Tibial nerve (tissue), 4 donors: Measurements from ENCODE around the gene ZNF341. TPM values are rescaled to one million over a fixed set of nuclear protein-coding genes. Genes with fewer than 3 reads are reported as not detected.

Experiments used
- DNase-seq, 2 donors: peaks; one replicate each; pipeline ENCODE4 v3.0.0-alpha.2; 2019; ENCODE audit warnings: low spot score in 2 of 2
- H3K27ac ChIP-seq, 4 donors: fragments of 200-600 bp; sonication (generic) in 3 of 4; one replicate each; pipeline ENCODE4 v1.5.1; 2017 to 2019; ENCODE audit warnings: mild to moderate bottlenecking in 1 of 4
- H3K27me3 ChIP-seq, 2 donors: fragments of 200-600 bp; sonication (generic) in 1 of 2; one replicate each; pipeline versions ENCODE4 v1.5.1 to v1.6.0; 2017 to 2019
- H3K36me3 ChIP-seq, 3 donors: fragments of 200-600 bp; sonication (generic); one replicate each; pipeline ENCODE4 v1.5.1; 2018 to 2019
- H3K4me1 ChIP-seq, 4 donors: fragments of 200-600 bp; sonication (generic) in 3 of 4; one replicate each; pipeline ENCODE4 v1.5.1; 2017 to 2019
- H3K4me3 ChIP-seq, 4 donors: fragments of 200-600 bp; sonication (generic) in 3 of 4; one replicate each; pipeline ENCODE4 v1.5.1; 2017 to 2019; ENCODE audit warnings: mild to moderate bottlenecking in 1 of 4, moderate library complexity in 1 of 4
- H3K9me3 ChIP-seq, 4 donors: fragments of 200-600 bp; sonication (generic) in 3 of 4; one replicate each; pipeline ENCODE4 v1.5.1; 2017 to 2019
- CTCF ChIP-seq, 5 experiments: fragments of 200-600 bp in 3 of 5; fragments of 450-650 bp in 2 of 5; sonication (generic) in 3 of 5; IDR thresholded peaks; one replicate each; pipeline ENCODE4 v1.5.1; 2016 to 2019; ENCODE audit warnings: antibody characterized with exemption in 5 of 5, mild to moderate bottlenecking in 3 of 5, moderate library complexity in 2 of 5
- EP300 ChIP-seq, 2 donors: sonication (generic); formaldehyde crosslinking; IDR thresholded peaks; one replicate each; pipeline ENCODE4 v1.6.1; 2017; ENCODE audit warnings: antibody characterized with exemption in 2 of 2, mild to moderate bottlenecking in 1 of 2
- POLR2A ChIP-seq, 2 donors: fragments of 450-650 bp; IDR thresholded peaks; one replicate each; pipeline ENCODE4 v1.6.1; 2017; ENCODE audit warnings: antibody characterized with exemption in 2 of 2, mild to moderate bottlenecking in 2 of 2, moderate library complexity in 2 of 2
- WGBS, 2 donors: methylation state at CpG; one replicate each; pipeline ENCODE4 v1.1.5; 2018; 5-methylcytosine and 5-hydroxymethylcytosine counted together
- total RNA-seq, 4 donors: library from RNA; depleted of rRNA; stranded (reverse); fragments of >200 nt; gene quantifications; one replicate each; pipeline ENCODE4 v1.1.0, GENCODE V29; 2016

The ZNF341 gene
- total RNA-seq, 4 donors from 2014 or later: 1.7 to 4.8 (median 2.1) TPM

GRCh38 chr20:33838035-33838864 is 106.5 kb downstream of the ZNF341 start:
- no peak for DNase-seq
- Histone ChIP-seq H3K9me3 (no peaks in the 10 kb centered on the region), H3K27me3 (no peaks in the 10 kb centered on the region), H3K4me3 (no peak overlapping the region), H3K27ac (no peak overlapping the region), H3K36me3 (no peaks in the 10 kb centered on the region), H3K4me1 (peaks cover 0 to 78% (median 52%) of the 10 kb centered on the region in 4 donors)
- no peak for TF ChIP-seq EP300 (IDR thresholded peaks at IDR 0.05)
- TF ChIP-seq CTCF (IDR thresholded peaks at IDR 0.05): no peak
- 79 to 82% methylated on average over 8 of the region's 8 CpGs for WGBS, 2 donors

GRCh38 chr20:33839591-33839990 is 107.8 kb downstream of the ZNF341 start:
- Histone ChIP-seq H3K4me1 (peaks cover 0 to 86% (median 64%) of the 10 kb centered on the region in 4 donors), H3K36me3 (no peaks in the 10 kb centered on the region), H3K27me3 (no peaks in the 10 kb centered on the region), H3K27ac (no peak overlapping the region), H3K9me3 (no peaks in the 10 kb centered on the region), H3K4me3 (no peak overlapping the region)
- DNase-seq: no peak
- TF ChIP-seq POLR2A (IDR thresholded peaks at IDR 0.05) (no peak), EP300 (IDR thresholded peaks at IDR 0.05) (no peak), CTCF (IDR thresholded peaks at IDR 0.05) (no peak)
- WGBS, 2 donors: 84 to 88% methylated on average over 3 of the region's 3 CpGs

GRCh38 chr20:33840160-33840559 is 108.4 kb downstream of the ZNF341 start:
- H3K4me3 ChIP-seq: no peak overlapping the region
- no peaks in the 10 kb centered on the region for H3K36me3 ChIP-seq
- 84 to 87% methylated on average over 7 of the region's 7 CpGs for WGBS, 2 donors
- H3K27ac ChIP-seq: no peak overlapping the region
- no peaks in the 10 kb centered on the region for H3K27me3 ChIP-seq
- H3K9me3 ChIP-seq: no peaks in the 10 kb centered on the region
- H3K4me1 ChIP-seq: peaks cover 0 to 86% (median 64%) of the 10 kb centered on the region in 4 donors
- no peak for DNase-seq
- TF ChIP-seq POLR2A (IDR thresholded peaks at IDR 0.05) (no peak), EP300 (IDR thresholded peaks at IDR 0.05) (no peak), CTCF (IDR thresholded peaks at IDR 0.05) (no peak)

- 43 to 55% methylated on average over 4 of the region's 4 CpGs for WGBS, 2 donors
- Histone ChIP-seq H3K27ac (no peak overlapping the region), H3K4me3 (no peak overlapping the region), H3K9me3 (no peaks in the 10 kb centered on the region), H3K36me3 (no peaks in the 10 kb centered on the region), H3K4me1 (peaks cover 0 to 85% (median 61%) of the 10 kb centered on the region in 4 donors), H3K27me3 (no peaks in the 10 kb centered on the region)
- TF ChIP-seq CTCF (IDR thresholded peaks at IDR 0.05) (no peak), POLR2A (IDR thresholded peaks at IDR 0.05) (no peak)
- DNase-seq: no peak
These were observed 109.1 kb downstream of the ZNF341 start for GRCh38 chr20:33840759-33841435.

GRCh38 chr20:33841436-33841799 is 109.6 kb downstream of the ZNF341 start:
- no peak for DNase-seq
- no peak overlapping the region for H3K27ac ChIP-seq
- H3K27me3 ChIP-seq: no peaks in the 10 kb centered on the region
- WGBS, 2 donors: 59 to 67% methylated on average over 4 of the region's 4 CpGs
- H3K9me3 ChIP-seq: no peaks in the 10 kb centered on the region
- no peak overlapping the region for H3K4me3 ChIP-seq
- peaks cover 0 to 85% (median 57%) of the 10 kb centered on the region in 4 donors for H3K4me1 ChIP-seq
- no peak for TF ChIP-seq POLR2A (IDR thresholded peaks at IDR 0.05)
- no peak for TF ChIP-seq CTCF (IDR thresholded peaks at IDR 0.05)
- no peak for TF ChIP-seq EP300 (IDR thresholded peaks at IDR 0.05)
- H3K36me3 ChIP-seq: no peaks in the 10 kb centered on the region
